Memory B cell (primary cell): ENCODE data around the gene CASKIN1.
A peak's percentile ranks its signal among the peaks of the same experiment; 100 is the strongest.
"Not testable (repeated sequence)": the region's sequence is repeated elsewhere in the genome, so short reads cannot be mapped to it uniquely, and the experiment has no call there.

ENCODE experiments used
- ATAC-seq: fragments of 150-1000 bp; cut with Tn5 transposase; 2 replicates; pipeline ENCODE4 v1.10.0; 2021; ENCODE audit warnings: low read depth, mild to moderate bottlenecking, moderate library complexity
- DNase-seq, 2 donors: peaks; one replicate each; pipeline ENCODE4 v3.0.0; 2022; ENCODE audit warnings: low spot score in 2 of 2
- H3K27ac Mint-ChIP-seq: one replicate; pipeline ENCODE4 v1.8.0; 2022; ENCODE audit warnings: mild to moderate bottlenecking, moderate library complexity, mixed read lengths
- H3K27me3 Mint-ChIP-seq: one replicate; pipeline ENCODE4 v1.8.0; 2022; ENCODE audit warnings: mixed read lengths
- H3K36me3 Mint-ChIP-seq: one replicate; pipeline ENCODE4 v1.8.0; 2022; ENCODE audit warnings: mild to moderate bottlenecking, mixed read lengths
- H3K4me1 Mint-ChIP-seq: one replicate; pipeline ENCODE4 v1.8.0; 2022; ENCODE audit warnings: mixed read lengths
- H3K4me3 Mint-ChIP-seq: one replicate; pipeline ENCODE4 v1.8.0; 2022; ENCODE audit warnings: mild to moderate bottlenecking, moderate library complexity, mixed read lengths
- H3K9me3 Mint-ChIP-seq: one replicate; pipeline ENCODE4 v1.8.0; 2022; ENCODE audit warnings: mixed read lengths

Gene CASKIN1, protein sequence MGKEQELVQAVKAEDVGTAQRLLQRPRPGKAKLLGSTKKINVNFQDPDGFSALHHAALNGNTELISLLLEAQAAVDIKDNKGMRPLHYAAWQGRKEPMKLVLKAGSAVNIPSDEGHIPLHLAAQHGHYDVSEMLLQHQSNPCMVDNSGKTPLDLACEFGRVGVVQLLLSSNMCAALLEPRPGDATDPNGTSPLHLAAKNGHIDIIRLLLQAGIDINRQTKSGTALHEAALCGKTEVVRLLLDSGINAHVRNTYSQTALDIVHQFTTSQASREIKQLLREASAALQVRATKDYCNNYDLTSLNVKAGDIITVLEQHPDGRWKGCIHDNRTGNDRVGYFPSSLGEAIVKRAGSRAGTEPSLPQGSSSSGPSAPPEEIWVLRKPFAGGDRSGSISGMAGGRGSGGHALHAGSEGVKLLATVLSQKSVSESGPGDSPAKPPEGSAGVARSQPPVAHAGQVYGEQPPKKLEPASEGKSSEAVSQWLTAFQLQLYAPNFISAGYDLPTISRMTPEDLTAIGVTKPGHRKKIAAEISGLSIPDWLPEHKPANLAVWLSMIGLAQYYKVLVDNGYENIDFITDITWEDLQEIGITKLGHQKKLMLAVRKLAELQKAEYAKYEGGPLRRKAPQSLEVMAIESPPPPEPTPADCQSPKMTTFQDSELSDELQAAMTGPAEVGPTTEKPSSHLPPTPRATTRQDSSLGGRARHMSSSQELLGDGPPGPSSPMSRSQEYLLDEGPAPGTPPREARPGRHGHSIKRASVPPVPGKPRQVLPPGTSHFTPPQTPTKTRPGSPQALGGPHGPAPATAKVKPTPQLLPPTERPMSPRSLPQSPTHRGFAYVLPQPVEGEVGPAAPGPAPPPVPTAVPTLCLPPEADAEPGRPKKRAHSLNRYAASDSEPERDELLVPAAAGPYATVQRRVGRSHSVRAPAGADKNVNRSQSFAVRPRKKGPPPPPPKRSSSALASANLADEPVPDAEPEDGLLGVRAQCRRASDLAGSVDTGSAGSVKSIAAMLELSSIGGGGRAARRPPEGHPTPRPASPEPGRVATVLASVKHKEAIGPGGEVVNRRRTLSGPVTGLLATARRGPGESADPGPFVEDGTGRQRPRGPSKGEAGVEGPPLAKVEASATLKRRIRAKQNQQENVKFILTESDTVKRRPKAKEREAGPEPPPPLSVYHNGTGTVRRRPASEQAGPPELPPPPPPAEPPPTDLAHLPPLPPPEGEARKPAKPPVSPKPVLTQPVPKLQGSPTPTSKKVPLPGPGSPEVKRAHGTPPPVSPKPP (N-terminal part only)

DNA sequence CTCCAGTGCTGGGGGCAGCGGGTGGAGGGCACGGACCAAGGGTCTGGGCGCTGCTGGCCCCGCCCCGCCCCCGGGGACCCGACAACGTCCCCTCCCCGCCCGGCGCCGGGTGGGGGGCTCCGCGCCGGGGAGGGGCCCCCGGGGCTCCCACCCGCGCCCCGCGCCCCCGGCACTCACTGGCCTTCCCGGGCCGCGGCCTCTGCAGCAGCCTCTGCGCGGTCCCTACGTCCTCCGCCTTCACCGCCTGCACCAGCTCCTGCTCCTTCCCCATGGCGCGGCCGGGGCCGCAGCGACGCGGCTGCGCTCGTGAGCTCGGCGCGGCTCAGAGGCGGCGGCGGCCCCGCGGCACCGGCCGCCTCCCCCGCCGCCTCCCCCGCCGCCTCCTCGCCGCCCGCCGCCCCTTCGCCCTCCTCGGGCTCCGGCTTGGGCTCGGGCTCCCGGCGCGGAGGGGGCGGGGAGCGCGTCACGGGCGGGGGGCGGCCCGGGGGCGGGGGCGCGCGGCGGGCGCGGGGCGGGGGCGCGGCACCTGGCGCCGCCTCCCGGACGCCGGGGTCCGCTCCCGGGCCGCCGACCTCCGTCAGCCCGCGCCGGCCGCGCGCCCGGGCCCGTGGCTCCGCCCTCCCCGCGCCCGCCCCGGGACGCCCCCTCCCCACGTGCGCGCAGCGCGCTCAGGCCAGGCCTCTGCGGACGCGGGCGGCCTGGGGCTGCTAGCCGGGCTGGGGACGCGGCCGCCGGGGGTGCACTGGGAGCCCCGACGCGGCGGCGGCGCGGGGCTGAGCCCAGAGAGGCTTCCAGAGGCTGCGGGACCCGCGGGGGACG, at the start of gene CASKIN1:
CASKIN1 (minus strand) TSS at position 444 of the 819 bp plus-strand sequence; CDS start at position 271, 173 bp downstream.
- Mint-ChIP-seq H3K27ac (no peak within 1 kb of the TSS), H3K27me3 (peaks cover 17% of the 10 kb centered on the region), H3K4me1 (peaks cover 8% of the 10 kb centered on the region), H3K36me3 (no peaks in the 10 kb centered on the region), H3K9me3 (no peaks in the 10 kb centered on the region), H3K4me3 (peak within 1 kb of the TSS; percentile 79)
- peak; percentile 53 for ATAC-seq
- no peak for DNase-seq

DNA sequence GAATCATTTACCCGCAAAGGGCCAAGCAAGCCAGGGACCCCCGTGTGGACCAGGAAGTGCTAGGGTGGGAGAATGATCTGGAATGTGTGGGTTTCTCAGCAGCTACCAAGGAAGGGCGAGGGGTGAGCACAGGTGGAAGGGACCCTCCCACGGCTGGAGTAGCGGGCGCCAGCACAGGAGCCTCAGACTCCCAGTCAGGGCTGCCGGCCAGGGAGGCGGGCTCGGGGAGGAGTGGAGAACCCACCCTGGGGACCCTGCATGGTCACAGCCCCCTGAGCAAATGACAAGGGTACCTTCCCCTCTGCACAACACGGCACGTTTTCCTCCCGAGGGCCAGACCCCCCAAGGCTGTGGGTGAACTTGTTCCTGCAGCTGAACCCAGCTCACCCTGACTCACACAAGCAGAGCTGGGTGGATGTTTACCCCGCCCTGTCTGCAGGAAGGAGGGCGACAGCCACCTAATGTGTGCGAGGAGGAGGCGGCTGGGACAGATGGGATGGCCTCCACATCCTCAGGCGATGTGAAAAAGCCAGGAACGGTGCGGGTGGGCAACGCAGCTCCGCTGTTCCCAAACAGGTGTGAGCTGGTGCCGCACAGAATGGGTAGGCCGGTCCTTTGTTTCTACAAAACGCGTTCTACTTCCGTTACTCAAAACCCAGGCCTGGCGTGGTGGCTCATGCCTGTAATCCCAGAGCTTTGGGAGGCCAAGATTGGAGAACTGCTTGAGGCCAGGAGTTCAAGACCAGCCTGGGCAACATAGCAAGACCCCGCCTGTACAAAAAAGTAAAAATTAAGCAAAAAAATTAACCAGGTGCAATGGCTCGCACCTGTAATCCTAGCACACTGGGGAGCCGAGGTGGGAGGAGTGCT, 48.8 kb upstream of the CASKIN1 start:
- Mint-ChIP-seq H3K9me3 (no peaks in the 10 kb centered on the region), H3K27me3 (no peaks in the 10 kb centered on the region), H3K4me1 (no peaks in the 10 kb centered on the region), H3K27ac (no peak overlapping the region), H3K4me3 (no peak overlapping the region), H3K36me3 (peaks cover 10% of the 10 kb centered on the region)
- DNase-seq (no peak), ATAC-seq (no peak)

DNA sequence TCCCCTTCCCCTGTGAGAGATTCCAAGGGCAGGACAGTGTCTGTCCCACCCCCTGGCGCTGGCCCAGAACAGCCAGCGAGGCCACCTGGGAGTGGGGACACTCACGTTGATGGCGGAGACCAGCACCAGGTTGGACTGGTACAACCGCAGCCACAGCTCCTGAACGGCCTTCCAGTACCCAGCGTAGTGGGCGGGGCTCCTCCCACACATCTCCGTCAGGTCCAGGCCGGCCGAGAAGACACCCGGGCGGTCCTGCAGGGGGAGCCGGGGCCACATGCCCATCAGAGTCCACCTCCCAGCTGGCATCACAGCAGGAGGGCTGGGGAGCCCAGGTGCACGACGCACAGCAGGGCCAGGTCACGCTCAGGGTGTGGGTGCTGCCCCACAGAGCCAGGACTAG, 47.9 kb upstream of the CASKIN1 start:
- DNase-seq, result no peak
- Mint-ChIP-seq H3K27me3 (no peaks in the 10 kb centered on the region), H3K36me3 (peaks cover 11% of the 10 kb centered on the region), H3K4me1 (no peaks in the 10 kb centered on the region), H3K4me3 (no peak overlapping the region), H3K9me3 (no peaks in the 10 kb centered on the region), H3K27ac (no peak overlapping the region)
- no peak for ATAC-seq

GRCh38 chr16:2243781-2244180, 47.4 kb upstream of the CASKIN1 start:
- Mint-ChIP-seq H3K4me1 (no peaks in the 10 kb centered on the region), H3K4me3 (no peak overlapping the region), H3K36me3 (peaks cover 11% of the 10 kb centered on the region), H3K27ac (no peak overlapping the region), H3K9me3 (no peaks in the 10 kb centered on the region), H3K27me3 (no peaks in the 10 kb centered on the region)
- ATAC-seq, result no peak
- no peak for DNase-seq

- no peaks in the 10 kb centered on the region for H3K4me1 Mint-ChIP-seq
- no peaks in the 10 kb centered on the region for H3K9me3 Mint-ChIP-seq
- no peak overlapping the region for H3K27ac Mint-ChIP-seq
- no peak overlapping the region for H3K4me3 Mint-ChIP-seq
- ATAC-seq (no peak), DNase-seq (no peak)
- peaks cover 11% of the 10 kb centered on the region for H3K36me3 Mint-ChIP-seq
- H3K27me3 Mint-ChIP-seq, result no peaks in the 10 kb centered on the region
These were observed 46.7 kb upstream of the CASKIN1 start for GRCh38 chr16:2243031-2243528.

DNA sequence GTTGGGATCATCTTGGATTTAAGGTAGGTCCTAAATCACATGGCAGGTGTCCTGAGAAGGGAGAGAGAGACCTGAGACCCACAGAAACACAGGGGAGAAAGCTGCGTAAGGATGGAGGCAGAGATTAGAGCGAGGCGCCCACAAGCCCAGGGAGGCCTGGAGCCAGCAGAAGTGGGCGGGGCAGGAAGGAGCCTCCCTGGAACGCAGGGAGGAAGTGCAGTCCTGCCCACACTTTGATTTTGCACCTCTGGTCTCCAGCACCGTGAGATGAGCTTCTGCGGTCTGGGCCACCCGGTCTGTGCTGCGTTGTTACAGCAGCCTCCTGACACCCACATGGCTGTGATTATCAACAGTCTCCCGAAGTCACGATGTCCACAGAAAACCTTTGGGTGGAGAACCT, 46.2 kb upstream of the CASKIN1 start:
- no peak overlapping the region for H3K4me3 Mint-ChIP-seq
- H3K9me3 Mint-ChIP-seq, result no peaks in the 10 kb centered on the region
- no peak overlapping the region for H3K27ac Mint-ChIP-seq
- DNase-seq (no peak), ATAC-seq (no peak)
- peaks cover 11% of the 10 kb centered on the region for H3K36me3 Mint-ChIP-seq
- no peaks in the 10 kb centered on the region for H3K4me1 Mint-ChIP-seq
- no peaks in the 10 kb centered on the region for H3K27me3 Mint-ChIP-seq

DNA sequence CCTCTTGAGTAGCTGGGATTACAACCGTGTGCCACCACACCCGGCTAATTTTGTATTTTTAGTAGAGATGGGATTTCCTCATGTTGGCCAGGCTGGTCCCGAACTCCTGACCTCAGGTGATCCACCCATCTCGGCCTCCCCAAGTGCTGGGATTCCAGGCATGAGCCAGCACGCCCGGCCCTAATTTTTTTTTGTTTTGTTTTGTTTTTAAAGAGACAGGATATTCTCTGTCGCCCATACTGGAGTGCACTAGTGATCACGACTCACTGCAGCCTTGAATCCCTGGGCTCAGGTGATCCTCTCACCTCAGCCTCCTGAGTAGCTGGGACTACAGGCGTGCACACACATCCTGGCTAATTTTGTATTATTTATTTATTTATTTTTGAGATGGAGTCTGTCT, 43.9 kb upstream of the CASKIN1 start:
- H3K4me1 Mint-ChIP-seq, H3K4me3 Mint-ChIP-seq, H3K27ac Mint-ChIP-seq, H3K27me3 Mint-ChIP-seq, DNase-seq, H3K9me3 Mint-ChIP-seq, ATAC-seq: not testable (repeated sequence)
- H3K36me3 Mint-ChIP-seq, result peaks cover 11% of the 10 kb centered on the region

DNA sequence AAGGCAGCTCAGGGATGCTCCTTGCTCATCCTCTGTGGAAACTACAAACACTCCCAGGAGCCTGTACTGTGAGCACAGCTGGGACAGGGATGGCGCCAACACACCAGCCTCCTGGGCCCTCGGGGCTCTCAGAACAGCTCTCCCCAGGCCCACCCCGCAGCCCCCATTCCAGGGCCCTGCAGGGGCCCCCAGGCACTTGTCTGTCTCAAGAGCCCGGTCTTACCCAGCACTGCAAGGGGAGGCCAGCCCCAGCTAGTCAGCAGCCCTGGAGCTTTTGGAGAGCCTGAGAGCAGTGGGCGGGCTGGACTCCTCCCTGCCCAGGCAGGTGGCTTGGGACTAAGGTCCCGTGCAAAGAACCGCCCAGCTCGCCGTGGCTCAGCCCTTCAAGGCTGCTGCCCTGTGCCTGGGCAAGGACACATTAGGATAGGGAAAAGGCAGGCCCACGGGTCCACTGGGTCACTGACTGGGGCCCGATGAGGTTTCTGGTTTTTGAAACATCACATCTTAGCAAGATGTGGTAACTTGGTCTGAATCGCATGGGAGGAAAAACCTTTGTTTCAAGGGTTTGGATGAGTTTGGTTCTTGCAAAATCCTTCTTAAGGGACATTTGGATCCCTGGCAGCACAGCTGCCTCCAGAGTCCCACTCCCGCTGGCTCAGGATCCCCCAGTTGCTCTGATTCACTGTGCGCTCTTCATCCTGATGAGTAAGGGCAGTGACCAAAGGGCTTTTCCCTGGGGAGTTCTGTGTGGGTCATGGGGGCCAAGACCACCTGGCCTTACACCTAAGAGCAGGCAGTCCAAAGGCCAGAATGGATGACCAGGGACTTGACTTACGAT, 42.7 kb upstream of the CASKIN1 start:
- no peaks in the 10 kb centered on the region for H3K9me3 Mint-ChIP-seq
- peaks cover 14% of the 10 kb centered on the region for H3K36me3 Mint-ChIP-seq
- H3K27me3 Mint-ChIP-seq, result no peaks in the 10 kb centered on the region
- H3K4me3 Mint-ChIP-seq, result no peak overlapping the region
- H3K27ac Mint-ChIP-seq, result no peak overlapping the region
- H3K4me1 Mint-ChIP-seq, result no peaks in the 10 kb centered on the region
- no peak for DNase-seq
- no peak for ATAC-seq

GRCh38 chr16:2238150-2238837, 41.9 kb upstream of the CASKIN1 start:
- no peak overlapping the region for H3K4me3 Mint-ChIP-seq
- H3K4me1 Mint-ChIP-seq, result no peaks in the 10 kb centered on the region
- ATAC-seq, result no peak
- H3K27me3 Mint-ChIP-seq, result no peaks in the 10 kb centered on the region
- peaks cover 18% of the 10 kb centered on the region for H3K36me3 Mint-ChIP-seq
- no peak overlapping the region for H3K27ac Mint-ChIP-seq
- no peak for DNase-seq
- H3K9me3 Mint-ChIP-seq, result no peaks in the 10 kb centered on the region

GRCh38 chr16:2237493-2238149, 41.2 kb upstream of the CASKIN1 start:
- H3K9me3 Mint-ChIP-seq, result no peaks in the 10 kb centered on the region
- H3K27ac Mint-ChIP-seq, result no peak overlapping the region
- no peaks in the 10 kb centered on the region for H3K4me1 Mint-ChIP-seq
- peaks cover 18% of the 10 kb centered on the region for H3K36me3 Mint-ChIP-seq
- H3K4me3 Mint-ChIP-seq, result no peak overlapping the region
- no peak for ATAC-seq
- no peak for DNase-seq
- no peaks in the 10 kb centered on the region for H3K27me3 Mint-ChIP-seq

DNA sequence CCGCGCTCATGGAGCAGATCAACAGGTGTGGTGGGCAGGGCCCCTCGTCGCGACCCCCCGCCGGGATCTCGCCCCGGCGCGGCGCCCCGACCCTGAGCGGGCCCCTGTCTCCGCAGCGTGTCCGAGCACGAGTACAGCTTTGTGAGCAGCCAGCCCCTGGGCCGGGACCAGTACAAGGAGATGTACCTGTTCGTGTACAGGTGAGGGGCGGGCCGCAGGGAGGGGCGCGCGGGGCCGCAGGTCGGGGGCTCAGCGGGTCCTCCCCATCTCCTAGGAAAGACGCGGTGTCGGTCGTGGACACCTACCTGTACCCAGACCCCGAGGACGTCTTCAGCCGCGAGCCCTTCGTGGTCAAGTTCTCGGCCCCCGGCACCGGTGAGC, 40.7 kb upstream of the CASKIN1 start:
- Mint-ChIP-seq H3K27ac (no peak overlapping the region), H3K4me1 (no peaks in the 10 kb centered on the region), H3K9me3 (no peaks in the 10 kb centered on the region), H3K27me3 (no peaks in the 10 kb centered on the region), H3K4me3 (no peak overlapping the region), H3K36me3 (peaks cover 14% of the 10 kb centered on the region)
- no peak for DNase-seq
- ATAC-seq, result no peak
